Neural cell (in vitro differentiated cells): ENCODE measurements around the gene TM9SF3. TPM values are rescaled to one million over a fixed set of nuclear protein-coding genes. Genes with fewer than 3 reads are reported as not detected.

Source experiments
- H2AFZ ChIP-seq: fragments of 200-600, 300-800 bp; sonication (generic), shearing (Covaris generic); 2 replicates; pipeline ENCODE4 v1.6.0; 2014; ENCODE audit warnings: low read depth, mild to moderate bottlenecking, antibody characterized with exemption, low read length, moderate library complexity
- H3F3A ChIP-seq: fragments of 200-600 bp; shearing (Covaris generic); 2 replicates; pipeline ENCODE4 v1.6.1; 2016; ENCODE audit warnings: mild to moderate bottlenecking, moderate library complexity, mixed read lengths, antibody characterized with exemption, low read length; ENCODE audit not compliant: insufficient read depth, poor library complexity, severe bottlenecking
- H3K27ac ChIP-seq: fragments of 200-600, 300-800 bp; sonication (generic), shearing (Covaris generic); 2 replicates; pipeline ENCODE4 v1.5.1; 2014; ENCODE audit warnings: mild to moderate bottlenecking, low read length, moderate library complexity
- H3K27me3 ChIP-seq: fragments of 300-800, 200-600 bp; sonication (generic), shearing (Covaris generic); 2 replicates; pipeline ENCODE4 v1.6.0; 2014; ENCODE audit warnings: mild to moderate bottlenecking, low read depth, low read length, moderate library complexity; ENCODE audit not compliant: insufficient read depth
- H3K36me3 ChIP-seq: fragments of 300-800, 200-600 bp; sonication (generic), shearing (Covaris generic); 2 replicates; pipeline ENCODE4 v1.5.1; 2014; ENCODE audit warnings: mild to moderate bottlenecking, antibody characterized with exemption, low read length, moderate library complexity; ENCODE audit not compliant: insufficient read depth
- H3K4me2 ChIP-seq: fragments of 300-800, 200-600 bp; sonication (generic), shearing (Covaris generic); 2 replicates; pipeline ENCODE4 v1.6.0; 2014; ENCODE audit warnings: mild to moderate bottlenecking, low read length
- H3K4me3 ChIP-seq: fragments of 300-800, 200-600 bp; sonication (generic), shearing (Covaris generic); 2 replicates; pipeline ENCODE4 v1.5.1; 2014; ENCODE audit warnings: mild to moderate bottlenecking, low read length, moderate library complexity
- H3K79me2 ChIP-seq: fragments of 200-600 bp; shearing (Covaris generic); replicated peaks from 2 replicates; pipeline ENCODE4 v1.6.0; 2014; ENCODE audit warnings: mild to moderate bottlenecking, low read length, moderate library complexity; ENCODE audit not compliant: insufficient read depth
- H3K9ac ChIP-seq: fragments of 300-800, 200-600 bp; sonication (generic), shearing (Covaris generic); 2 replicates; pipeline ENCODE4 v1.6.1; 2016; ENCODE audit warnings: mild to moderate bottlenecking, low read length, mixed read lengths
- H3K9me2 ChIP-seq: fragments of 200-600 bp; shearing (Covaris generic); 2 replicates; pipeline ENCODE4 v1.6.1; 2016; ENCODE audit warnings: mild to moderate bottlenecking, low read length, mixed read lengths; ENCODE audit not compliant: insufficient read depth
- H3K9me3 ChIP-seq: fragments of 200-600, 300-800 bp; sonication (generic), shearing (Covaris generic); 2 replicates; pipeline ENCODE4 v1.6.1; 2016; ENCODE audit warnings: mild to moderate bottlenecking, mixed run types, low read length, moderate library complexity, mixed read lengths
- H4K20me1 ChIP-seq: fragments of 200-600 bp; shearing (Covaris generic); 2 replicates; pipeline ENCODE4 v1.6.1; 2016; ENCODE audit warnings: mild to moderate bottlenecking, mixed run types; ENCODE audit not compliant: insufficient read depth
- EP300 ChIP-seq: fragments of 450-650 bp; conservative IDR thresholded peaks from 2 replicates; pipeline ENCODE4 v1.6.1; 2014; ENCODE audit warnings: antibody characterized with exemption, mild to moderate bottlenecking, moderate library complexity; ENCODE audit not compliant: poor library complexity, severe bottlenecking
- EZH2 ChIP-seq: fragments of 200-600, 300-800 bp; shearing (Covaris generic), sonication (generic); IDR thresholded peaks from 2 replicates; pipeline ENCODE4 v1.6.1; 2014; ENCODE audit warnings: antibody characterized with exemption, low read length, borderline replicate concordance, mild to moderate bottlenecking; ENCODE audit not compliant: insufficient read depth, poor library complexity, severe bottlenecking
- MXI1 ChIP-seq: fragments of 450-650 bp; conservative IDR thresholded peaks from 2 replicates; pipeline ENCODE4 v1.6.1; 2014; ENCODE audit warnings: antibody characterized with exemption, mild to moderate bottlenecking; ENCODE audit not compliant: poor library complexity, severe bottlenecking
- POLR2AphosphoS5 ChIP-seq: IDR thresholded peaks from 2 replicates; pipeline ENCODE4 v1.6.1; 2012
- RAD21 ChIP-seq: fragments of 450-650 bp; conservative IDR thresholded peaks from 2 replicates; pipeline ENCODE4 v1.6.1; 2014; ENCODE audit warnings: antibody characterized with exemption, mild to moderate bottlenecking, moderate library complexity
- SMC3 ChIP-seq: fragments of 450-650 bp; conservative IDR thresholded peaks from 2 replicates; pipeline ENCODE4 v1.6.1; 2014; ENCODE audit warnings: antibody characterized with exemption, mild to moderate bottlenecking, moderate library complexity; ENCODE audit not compliant: poor library complexity
- TAF1 ChIP-seq: IDR thresholded peaks from 2 replicates; pipeline ENCODE4 v1.6.1; 2012; ENCODE audit warnings: low read depth
- polyA plus RNA-seq: library from polyadenylated mRNA; depleted of rRNA; stranded (reverse); fragments of >200 nt; gene quantifications from 2 replicates; pipeline ENCODE4 v1.2.3, GENCODE V29; 2014
- TF ChIP-seq, protein P1 (sequence below): fragments of 450-650 bp; IDR thresholded peaks from 2 replicates; pipeline ENCODE4 v1.5.1; 2014; ENCODE audit warnings: antibody characterized with exemption, mild to moderate bottlenecking, moderate library complexity; ENCODE audit not compliant: poor library complexity, severe bottlenecking
- TF ChIP-seq, protein P2 (sequence below): IDR thresholded peaks from 2 replicates; pipeline ENCODE4 v1.6.1; 2012; ENCODE audit warnings: borderline replicate concordance

TM9SF3 gene
- polyA plus RNA-seq, 1 donor from 2014 or later: 66.4 TPM

DNA sequence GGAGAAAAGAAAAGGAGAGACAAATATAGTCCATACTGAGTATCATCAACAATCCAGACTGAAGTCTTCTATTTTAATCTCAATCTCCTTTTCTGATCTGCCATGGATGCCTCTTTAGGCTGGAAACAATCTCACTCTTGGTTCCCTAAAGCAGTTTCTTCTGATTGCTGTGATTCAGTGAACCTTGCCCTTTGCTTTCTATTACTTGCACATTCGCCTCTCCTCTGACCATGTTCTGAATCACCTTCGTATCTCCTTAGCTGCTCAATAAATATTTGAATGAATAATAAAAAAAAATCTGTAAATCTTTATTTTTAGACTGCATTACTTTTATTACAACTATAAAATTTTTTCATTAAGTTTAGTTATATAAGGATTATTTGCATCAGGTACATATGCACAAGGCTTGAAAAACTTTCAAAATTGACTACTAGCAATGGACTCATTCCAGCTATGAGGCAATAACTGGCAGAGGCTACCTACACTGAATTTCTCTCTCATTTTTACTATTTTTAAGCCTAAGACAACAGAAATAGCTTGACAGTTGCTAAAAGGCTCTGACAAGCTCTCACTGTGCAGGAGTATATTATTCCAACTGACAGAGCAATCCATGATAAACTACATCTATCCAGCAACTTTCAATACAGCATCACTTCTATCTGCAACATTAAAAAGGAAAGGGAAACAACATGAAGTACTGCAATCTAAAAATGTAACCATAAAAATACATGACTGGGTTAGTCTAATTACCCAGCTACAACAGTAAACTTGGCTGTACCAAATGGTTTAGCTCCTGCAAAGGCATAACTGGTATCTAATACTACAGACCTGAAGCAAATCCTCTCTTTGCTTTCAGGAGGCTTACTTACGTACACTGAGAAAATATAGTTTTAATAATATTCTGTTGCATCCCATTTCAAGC lies 25.6 kb downstream of the TM9SF3 start:
- H3K9ac ChIP-seq: no peak overlapping the region
- H3F3A ChIP-seq: no peaks in the 10 kb centered on the region
- TF ChIP-seq MXI1: no peak
- TF ChIP-seq, protein P1, sequence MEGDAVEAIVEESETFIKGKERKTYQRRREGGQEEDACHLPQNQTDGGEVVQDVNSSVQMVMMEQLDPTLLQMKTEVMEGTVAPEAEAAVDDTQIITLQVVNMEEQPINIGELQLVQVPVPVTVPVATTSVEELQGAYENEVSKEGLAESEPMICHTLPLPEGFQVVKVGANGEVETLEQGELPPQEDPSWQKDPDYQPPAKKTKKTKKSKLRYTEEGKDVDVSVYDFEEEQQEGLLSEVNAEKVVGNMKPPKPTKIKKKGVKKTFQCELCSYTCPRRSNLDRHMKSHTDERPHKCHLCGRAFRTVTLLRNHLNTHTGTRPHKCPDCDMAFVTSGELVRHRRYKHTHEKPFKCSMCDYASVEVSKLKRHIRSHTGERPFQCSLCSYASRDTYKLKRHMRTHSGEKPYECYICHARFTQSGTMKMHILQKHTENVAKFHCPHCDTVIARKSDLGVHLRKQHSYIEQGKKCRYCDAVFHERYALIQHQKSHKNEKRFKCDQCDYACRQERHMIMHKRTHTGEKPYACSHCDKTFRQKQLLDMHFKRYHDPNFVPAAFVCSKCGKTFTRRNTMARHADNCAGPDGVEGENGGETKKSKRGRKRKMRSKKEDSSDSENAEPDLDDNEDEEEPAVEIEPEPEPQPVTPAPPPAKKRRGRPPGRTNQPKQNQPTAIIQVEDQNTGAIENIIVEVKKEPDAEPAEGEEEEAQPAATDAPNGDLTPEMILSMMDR: no peak
- no peak for TF ChIP-seq RAD21
- no peak for TF ChIP-seq EZH2
- TF ChIP-seq POLR2AphosphoS5: no peak
- TF ChIP-seq EP300: no peak
- no peak for TF ChIP-seq SMC3
- TF ChIP-seq TAF1: no peak
- TF ChIP-seq, protein P2, sequence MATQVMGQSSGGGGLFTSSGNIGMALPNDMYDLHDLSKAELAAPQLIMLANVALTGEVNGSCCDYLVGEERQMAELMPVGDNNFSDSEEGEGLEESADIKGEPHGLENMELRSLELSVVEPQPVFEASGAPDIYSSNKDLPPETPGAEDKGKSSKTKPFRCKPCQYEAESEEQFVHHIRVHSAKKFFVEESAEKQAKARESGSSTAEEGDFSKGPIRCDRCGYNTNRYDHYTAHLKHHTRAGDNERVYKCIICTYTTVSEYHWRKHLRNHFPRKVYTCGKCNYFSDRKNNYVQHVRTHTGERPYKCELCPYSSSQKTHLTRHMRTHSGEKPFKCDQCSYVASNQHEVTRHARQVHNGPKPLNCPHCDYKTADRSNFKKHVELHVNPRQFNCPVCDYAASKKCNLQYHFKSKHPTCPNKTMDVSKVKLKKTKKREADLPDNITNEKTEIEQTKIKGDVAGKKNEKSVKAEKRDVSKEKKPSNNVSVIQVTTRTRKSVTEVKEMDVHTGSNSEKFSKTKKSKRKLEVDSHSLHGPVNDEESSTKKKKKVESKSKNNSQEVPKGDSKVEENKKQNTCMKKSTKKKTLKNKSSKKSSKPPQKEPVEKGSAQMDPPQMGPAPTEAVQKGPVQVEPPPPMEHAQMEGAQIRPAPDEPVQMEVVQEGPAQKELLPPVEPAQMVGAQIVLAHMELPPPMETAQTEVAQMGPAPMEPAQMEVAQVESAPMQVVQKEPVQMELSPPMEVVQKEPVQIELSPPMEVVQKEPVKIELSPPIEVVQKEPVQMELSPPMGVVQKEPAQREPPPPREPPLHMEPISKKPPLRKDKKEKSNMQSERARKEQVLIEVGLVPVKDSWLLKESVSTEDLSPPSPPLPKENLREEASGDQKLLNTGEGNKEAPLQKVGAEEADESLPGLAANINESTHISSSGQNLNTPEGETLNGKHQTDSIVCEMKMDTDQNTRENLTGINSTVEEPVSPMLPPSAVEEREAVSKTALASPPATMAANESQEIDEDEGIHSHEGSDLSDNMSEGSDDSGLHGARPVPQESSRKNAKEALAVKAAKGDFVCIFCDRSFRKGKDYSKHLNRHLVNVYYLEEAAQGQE: no peak
- no peak overlapping the region for H3K4me3 ChIP-seq
- no peak overlapping the region for H2AFZ ChIP-seq
- no peaks in the 10 kb centered on the region for H3K9me3 ChIP-seq
- H3K36me3 ChIP-seq: peaks cover 4% of the 10 kb centered on the region
- no peaks in the 10 kb centered on the region for H3K9me2 ChIP-seq
- H3K79me2 ChIP-seq: peaks cover 5% of the 10 kb centered on the region
- no peaks in the 10 kb centered on the region for H3K27me3 ChIP-seq
- no peak overlapping the region for H3K27ac ChIP-seq
- no peaks in the 10 kb centered on the region for H4K20me1 ChIP-seq
- H3K4me2 ChIP-seq: no peak overlapping the region

DNA sequence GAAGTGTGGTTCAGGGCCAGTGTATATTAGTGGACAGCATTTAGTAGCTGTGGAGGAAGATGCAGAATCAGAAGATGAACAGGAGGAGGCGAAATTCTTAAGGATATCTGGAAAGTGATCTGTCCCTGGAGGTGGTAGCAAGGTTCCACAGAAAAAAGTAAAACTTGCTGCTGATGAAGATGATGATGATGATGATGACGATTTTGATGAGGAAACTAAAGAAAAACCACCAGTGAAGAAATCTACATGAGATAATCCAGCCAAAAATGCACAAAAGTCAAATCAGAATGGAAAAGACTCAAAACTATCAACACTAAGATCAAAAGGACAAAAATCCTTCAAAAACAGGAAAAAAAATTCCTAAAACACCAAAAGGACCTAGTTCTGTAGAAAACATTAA lies 26.3 kb downstream of the TM9SF3 start:
- Histone ChIP-seq H3K9me2 (no peaks in the 10 kb centered on the region), H3K27ac (no peak overlapping the region), H3K9ac (no peak overlapping the region), H4K20me1 (no peaks in the 10 kb centered on the region), H2AFZ (no peak overlapping the region), H3K27me3 (no peaks in the 10 kb centered on the region), H3K79me2 (peaks cover 1% of the 10 kb centered on the region), H3K4me2 (no peak overlapping the region), H3K9me3 (no peaks in the 10 kb centered on the region), H3F3A (no peaks in the 10 kb centered on the region), H3K36me3 (peaks cover 4% of the 10 kb centered on the region), H3K4me3 (no peak overlapping the region)
- TF ChIP-seq TAF1: no peak
- no peak for TF ChIP-seq POLR2AphosphoS5
- no peak for TF ChIP-seq EZH2
- no peak for TF ChIP-seq SMC3
- TF ChIP-seq, protein P2: no peak
- no peak for TF ChIP-seq EP300
- no peak for TF ChIP-seq RAD21
- TF ChIP-seq MXI1: no peak
- TF ChIP-seq, protein P1: no peak
